GM12872 (cell line): ENCODE measurements around the gene HMGB2.

Experiments used
- TF ChIP-seq, protein P1 (sequence below): IDR thresholded peaks from 3 replicates; pipeline ENCODE4 v1.5.1; 2011; ENCODE audit warnings: low read depth, mild to moderate bottlenecking, low read length, moderate library complexity; ENCODE audit not compliant: insufficient read depth

HMGB2 gene

DNA sequence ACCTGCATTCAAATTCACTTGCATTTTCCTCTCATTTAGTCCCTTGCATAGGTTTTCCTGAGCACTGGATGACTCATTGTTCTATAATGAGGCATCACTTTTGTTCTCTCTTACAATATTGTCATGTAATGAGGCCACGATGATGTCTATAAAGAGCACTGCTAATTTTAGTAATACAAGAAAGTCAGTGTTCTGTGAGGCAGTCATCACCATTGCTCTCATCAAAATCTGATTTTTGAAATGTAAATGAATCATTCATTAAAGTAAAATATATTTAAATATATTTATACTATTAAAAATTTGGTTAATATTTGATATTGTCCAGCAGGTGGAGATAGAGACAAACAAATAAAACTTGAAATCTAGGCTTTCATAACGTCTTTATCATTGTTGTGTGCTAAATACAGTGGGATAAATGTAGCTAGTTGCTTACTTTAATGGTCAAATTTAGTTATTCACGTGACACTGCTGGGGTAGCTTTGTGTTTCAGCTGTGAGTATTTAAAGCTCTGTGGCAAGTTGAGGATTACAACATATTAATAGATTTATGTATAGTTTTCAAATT, 15.4 kb downstream of the HMGB2 start:
- TF ChIP-seq, protein P1, sequence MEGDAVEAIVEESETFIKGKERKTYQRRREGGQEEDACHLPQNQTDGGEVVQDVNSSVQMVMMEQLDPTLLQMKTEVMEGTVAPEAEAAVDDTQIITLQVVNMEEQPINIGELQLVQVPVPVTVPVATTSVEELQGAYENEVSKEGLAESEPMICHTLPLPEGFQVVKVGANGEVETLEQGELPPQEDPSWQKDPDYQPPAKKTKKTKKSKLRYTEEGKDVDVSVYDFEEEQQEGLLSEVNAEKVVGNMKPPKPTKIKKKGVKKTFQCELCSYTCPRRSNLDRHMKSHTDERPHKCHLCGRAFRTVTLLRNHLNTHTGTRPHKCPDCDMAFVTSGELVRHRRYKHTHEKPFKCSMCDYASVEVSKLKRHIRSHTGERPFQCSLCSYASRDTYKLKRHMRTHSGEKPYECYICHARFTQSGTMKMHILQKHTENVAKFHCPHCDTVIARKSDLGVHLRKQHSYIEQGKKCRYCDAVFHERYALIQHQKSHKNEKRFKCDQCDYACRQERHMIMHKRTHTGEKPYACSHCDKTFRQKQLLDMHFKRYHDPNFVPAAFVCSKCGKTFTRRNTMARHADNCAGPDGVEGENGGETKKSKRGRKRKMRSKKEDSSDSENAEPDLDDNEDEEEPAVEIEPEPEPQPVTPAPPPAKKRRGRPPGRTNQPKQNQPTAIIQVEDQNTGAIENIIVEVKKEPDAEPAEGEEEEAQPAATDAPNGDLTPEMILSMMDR, result no peak

DNA sequence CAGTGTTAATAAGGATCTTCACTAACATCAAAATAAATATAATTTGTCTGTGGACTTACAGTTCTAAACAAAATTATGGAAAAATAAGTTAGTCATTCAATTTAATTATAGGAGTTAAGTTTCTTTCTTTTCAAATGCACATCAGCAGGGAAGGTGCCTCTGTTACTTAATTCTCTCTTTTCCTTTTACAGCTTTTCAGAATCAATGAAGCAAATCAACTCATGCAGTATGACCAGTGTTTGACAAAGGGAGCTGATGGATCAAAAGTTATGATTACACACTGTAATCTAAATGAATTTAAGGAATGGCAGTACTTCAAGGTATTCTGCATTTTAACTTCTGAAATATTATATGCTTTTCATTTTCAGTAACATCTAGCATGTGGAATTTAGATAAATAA, 15.9 kb downstream of the HMGB2 start:
- TF ChIP-seq, protein P1, result no peak

- TF ChIP-seq, protein P1, result peak; percentile 50; the same call in 2 of the 3 replicates
Measured at GRCh38 chr4:173317004-173317403, 17.2 kb downstream of the HMGB2 start.

- TF ChIP-seq, protein P1, result no peak
Measured at GRCh38 chr4:173316060-173316459, 18.1 kb downstream of the HMGB2 start.

GRCh38 chr4:173314715-173315114, 19.4 kb downstream of the HMGB2 start:
- TF ChIP-seq, protein P1, result no peak

- TF ChIP-seq, protein P1, result no peak
Measured at GRCh38 chr4:173311368-173311767, 22.8 kb downstream of the HMGB2 start.

- TF ChIP-seq, protein P1, result no peak
Measured at GRCh38 chr4:173307778-173308177, 26.4 kb downstream of the HMGB2 start.
